ENCODE measurements around the gene SNX20.

Gene SNX20

GRCh38 chr16:50704245-50704644 is 23.1 kb upstream of the SNX20 start:
- DNase-seq: no peak

DNA sequence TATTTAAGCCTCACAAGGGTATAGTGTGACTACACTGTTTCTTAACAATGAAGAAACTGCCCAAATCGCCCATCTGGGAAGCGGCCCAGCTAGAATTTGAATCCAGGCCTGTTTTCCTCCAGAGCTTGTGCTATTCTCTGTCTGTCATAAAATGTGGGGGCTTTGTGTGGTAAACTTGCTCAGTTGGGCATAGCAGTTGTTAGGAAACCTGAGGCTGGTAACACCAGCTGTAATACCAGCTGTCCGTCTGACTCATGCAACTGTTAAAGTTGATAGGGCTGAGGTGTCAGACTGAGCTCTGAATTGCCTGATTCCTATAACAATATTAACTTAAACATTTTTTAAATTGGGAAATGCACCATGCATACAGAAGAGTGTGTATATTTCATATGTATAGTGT is 21.6 kb upstream of the SNX20 start:
- no peak for DNase-seq

DNA sequence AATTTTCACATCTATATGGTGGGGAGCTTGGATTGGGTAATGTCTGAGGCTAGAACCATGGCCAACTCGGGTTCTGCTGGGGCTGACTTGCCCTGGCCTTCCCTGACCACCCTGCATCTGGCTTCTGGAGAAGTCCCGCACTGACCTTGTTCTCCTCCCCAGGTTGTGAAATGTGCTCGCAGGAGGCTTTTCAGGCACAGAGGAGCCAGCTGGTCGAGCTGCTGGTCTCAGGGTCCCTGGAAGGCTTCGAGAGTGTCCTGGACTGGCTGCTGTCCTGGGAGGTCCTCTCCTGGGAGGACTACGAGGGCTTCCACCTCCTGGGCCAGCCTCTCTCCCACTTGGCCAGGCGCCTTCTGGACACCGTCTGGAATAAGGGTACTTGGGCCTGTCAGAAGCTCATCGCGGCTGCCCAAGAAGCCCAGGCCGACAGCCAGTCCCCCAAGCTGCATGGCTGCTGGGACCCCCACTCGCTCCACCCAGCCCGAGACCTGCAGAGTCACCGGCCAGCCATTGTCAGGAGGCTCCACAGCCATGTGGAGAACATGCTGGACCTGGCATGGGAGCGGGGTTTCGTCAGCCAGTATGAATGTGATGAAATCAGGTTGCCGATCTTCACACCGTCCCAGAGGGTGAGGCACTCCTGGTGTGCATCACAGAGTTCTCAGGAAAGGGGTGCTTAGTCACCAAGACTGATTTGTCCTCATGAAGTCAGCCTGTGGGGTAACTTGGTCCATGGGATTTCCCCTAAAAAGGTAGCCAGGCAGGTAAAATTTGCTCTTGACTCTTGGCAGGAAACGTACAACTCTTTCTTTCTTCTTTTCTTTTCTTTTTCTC is 18.4 kb upstream of the SNX20 start:
- peak; percentile 62 for DNase-seq

DNA sequence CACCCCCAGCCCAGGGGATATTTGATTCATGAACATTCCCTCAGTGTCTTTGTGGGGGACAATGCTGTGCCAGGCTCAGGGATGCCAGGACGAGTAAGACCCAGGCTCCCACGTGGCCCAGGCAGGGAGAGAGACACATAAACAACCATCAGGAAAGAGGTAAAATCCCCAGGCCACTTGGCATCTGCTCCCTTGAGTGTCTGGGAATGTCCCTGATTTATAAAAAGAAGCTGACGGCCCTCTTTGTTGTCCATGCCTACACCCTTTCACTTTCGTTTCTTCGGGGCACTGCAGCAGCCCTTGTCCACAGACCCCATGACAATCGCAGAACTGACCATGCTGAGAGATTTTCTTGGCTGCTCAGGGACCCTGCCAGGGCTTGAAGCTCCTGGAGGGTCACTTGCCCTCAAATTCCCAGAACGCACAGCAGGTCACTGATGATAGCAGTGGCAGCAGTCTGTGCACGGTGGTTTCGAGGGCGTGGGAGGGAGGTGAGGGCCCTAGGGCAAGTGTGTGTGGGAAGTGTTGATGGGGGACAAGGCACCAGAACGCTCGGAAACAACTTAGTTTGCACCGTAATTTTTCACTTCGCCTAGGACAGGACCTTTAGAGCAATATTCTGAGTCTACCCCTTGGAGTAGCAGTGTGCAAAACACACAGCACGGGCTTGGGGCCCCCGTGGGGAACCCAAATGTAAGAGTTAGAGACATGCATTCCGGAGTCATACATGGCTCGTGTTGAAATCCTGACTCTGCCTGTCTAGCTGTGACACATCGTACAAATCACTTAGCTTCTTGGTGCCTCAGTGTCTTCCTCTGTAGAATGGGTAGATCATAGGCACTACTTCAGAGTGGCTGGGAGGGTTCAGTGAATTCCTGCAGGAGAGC is 17.0 kb upstream of the SNX20 start:
- DNase-seq: peak; percentile 39

- DNase-seq: no peak
Measured at GRCh38 chr16:50697421-50697715, 16.3 kb upstream of the SNX20 start.

GRCh38 chr16:50696575-50697420 is 15.7 kb upstream of the SNX20 start:
- DNase-seq: peak; percentile 68

GRCh38 chr16:50696126-50696525 is 15.0 kb upstream of the SNX20 start:
- no peak for DNase-seq

DNA sequence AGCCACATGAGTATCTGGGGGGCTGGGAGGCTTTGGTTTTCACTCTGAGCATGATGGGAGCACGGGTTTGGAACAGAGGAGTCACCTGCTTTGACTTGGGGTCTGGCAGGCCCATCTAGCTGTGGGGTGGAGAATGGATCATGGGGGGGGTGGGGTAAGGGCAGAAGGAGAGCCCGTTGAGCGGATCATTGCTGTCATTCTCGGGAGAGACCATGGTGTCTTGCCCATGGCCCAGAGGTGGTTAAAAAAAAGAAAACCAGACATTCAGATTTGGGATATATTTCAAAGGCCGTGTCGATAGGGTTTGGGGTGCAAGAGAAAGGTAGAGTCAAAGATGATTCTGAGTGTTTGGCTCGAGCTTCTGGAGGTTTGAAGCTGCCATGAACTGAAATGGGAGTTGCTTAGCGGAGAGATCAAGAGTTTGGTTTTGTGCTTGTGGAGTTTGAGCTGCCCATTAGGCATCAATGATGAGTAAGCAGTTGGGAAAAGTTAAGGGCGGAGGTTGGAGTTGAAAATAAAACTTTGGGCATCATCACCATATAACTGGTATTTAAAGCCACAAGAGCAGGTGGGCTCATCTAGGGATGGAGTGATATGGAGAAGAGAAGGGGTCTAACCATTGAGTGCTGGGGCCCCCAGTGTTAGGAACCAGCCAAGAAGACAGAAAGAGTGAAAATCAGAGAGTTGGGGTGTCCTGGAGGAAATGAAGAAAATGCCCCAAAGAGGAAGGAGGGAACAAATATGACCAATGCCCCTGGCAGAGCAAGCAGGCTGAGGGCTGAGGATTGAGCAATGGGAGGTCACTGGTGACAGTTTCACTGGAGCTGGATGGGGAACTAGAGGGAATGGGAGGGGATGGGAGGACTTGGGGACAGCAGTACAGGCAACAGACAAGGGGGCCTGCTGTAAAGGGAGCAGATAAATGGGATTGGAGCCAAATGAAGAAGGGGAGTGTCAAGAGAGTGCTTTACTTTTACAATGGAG is 14.2 kb upstream of the SNX20 start:
- no peak for DNase-seq

DNA sequence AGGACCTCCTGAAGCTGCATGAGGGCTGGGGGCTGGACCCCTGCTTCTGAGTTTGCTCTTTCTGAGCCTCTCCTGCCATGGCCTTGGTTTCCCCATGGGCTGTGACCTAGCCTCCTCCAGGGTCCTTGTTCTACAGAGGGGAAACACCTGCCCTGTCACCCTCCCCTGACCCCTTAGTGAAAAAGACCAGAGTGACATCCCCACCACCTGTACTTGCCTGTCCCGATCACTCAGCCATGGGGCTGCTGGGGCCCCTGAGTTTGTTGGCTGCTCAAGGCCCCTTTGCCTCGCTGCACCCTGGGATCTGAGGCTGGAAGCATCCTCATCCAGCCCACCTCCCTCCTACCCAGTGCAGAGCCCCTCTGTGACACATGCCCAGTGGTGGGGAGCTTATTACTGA is 13.1 kb upstream of the SNX20 start:
- no peak for DNase-seq

GRCh38 chr16:50692999-50693781 is 12.1 kb upstream of the SNX20 start, which contains the start of gene NOD2:
TSS of gene NOD2 (plus strand) at chr16:50693606. CDS start at chr16:50699496, 5,890 bp downstream.
- peak; percentile 65 for DNase-seq

- no peak for DNase-seq
Measured at GRCh38 chr16:50692644-50692998, 11.5 kb upstream of the SNX20 start.

- DNase-seq: no peak
Measured at GRCh38 chr16:50690177-50690576, 9.1 kb upstream of the SNX20 start.

GRCh38 chr16:50688867-50689266 is 7.8 kb upstream of the SNX20 start:
- DNase-seq: no peak

DNA sequence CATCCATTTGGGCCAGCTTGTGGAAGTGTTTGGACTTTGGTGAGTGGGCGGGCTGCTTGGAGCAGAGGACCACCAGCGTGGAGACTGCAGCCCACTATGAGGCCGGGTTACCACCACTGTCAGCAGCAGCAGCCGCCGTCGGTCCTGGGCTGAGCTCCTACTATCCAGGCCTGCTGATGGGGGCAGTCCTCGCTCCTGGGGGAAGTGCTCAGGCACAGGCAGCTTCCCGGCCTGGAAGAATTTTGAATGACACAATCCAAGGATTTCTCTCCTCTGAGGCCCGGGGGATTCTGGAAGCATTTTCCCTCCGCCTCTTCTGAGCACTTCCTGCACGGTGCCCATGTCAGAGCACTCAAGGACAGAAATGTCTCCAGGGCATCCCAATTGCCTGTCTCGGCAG is 7.0 kb upstream of the SNX20 start:
- DNase-seq: no peak

DNA sequence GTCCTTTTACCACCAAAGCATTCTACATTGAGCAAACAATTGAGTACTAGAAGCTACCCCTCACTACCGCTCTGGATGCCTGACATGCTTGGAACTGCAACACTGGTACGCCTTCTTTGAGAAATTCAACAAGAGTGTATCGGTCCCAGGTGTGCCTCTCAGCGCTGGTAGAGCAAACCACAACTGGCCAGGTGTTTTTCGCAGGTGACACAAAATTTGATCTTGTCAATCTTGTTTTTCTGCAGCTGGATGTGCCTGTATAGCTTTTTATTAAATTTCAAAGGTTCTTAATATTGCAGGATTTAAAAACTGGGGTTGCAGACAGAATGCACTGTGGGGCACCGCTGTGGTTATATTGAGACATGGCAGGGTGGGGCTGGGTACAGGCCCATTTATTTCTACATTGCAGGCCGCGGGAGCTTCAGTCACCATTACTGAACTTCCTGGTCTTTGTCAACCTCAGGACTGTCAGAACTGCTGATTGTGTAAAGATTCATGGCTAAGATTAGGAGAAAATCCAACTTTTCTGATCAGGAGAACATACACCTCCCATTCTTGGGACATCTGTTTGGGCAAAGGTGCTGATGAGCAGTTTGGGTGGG is 4.5 kb upstream of the SNX20 start:
- DNase-seq: no peak

DNA sequence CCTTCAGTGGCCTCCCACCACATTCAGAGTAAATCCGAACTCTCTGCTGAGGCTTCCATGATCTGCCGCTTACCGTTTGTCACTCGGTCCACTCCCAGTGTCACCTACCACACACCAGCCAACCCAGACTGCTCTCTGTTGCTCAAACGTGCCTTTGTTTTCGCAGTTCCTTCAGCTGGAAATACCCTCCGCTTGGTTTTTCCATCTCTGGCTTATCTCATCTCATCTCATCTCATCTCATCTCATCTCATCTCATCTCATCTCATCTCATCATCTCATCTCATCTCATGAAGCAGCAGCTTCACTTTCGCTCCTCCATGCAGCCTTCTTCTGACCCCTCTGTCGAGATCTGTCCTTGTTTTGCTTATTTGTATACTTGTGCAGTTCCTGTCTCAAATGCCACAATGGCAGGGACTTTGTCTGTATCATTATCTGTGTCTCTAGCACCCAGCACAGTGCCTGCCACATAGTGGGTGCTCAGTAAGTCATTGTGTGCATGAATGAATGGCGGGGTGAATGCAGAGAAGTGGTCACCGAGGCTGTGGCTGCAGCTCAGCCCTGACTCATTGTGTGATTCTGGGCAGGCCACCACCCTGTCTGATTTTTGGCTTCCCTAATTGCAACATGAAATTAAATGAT is 3.8 kb upstream of the SNX20 start:
- DNase-seq: peak; percentile 44

DNA sequence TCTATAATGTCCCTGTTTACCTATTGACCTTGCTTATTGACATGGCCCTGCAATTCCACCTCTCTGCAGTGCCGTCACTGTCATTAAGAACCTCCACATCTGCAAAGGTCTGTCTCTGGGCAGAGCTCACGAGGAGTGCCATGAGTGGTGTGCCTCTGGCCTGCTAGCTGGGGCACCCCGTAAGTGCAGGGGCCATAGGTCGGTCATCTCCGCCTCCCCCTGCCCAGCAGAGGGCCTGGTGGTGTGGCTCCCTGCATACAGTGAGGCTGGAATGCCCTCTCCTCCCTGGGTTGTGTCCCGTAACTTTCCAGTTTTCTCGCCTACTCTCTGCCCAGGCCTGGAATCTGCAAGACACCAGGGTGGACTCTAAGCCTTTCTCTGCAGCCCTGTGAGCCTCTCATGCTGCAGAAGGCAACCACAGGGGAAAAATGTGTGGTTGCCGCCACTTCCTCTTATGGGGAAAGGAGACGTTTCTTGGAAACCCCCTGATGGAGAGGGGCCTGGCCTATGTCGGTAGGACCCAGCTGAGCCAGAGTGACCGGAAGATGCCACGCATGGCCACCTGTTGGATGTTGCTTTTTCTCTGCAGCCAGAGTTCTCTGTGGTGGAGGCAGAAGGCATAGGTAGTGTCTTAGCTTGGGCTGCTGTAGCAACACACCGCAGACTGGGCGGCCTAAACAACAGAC is 2.7 kb upstream of the SNX20 start:
- peak; percentile 61 for DNase-seq

GRCh38 chr16:50680556-50680893 is 587 bp downstream of the SNX20 start:
- no peak for DNase-seq

- no peak for DNase-seq
Measured at GRCh38 chr16:50679676-50680555, 1.2 kb downstream of the SNX20 start.
